Measurements from ENCODE around the gene ABCA2. TPM values are rescaled to one million over a fixed set of nuclear protein-coding genes. Genes with fewer than 3 reads are reported as not detected.

ABCA2 gene
- total RNA-seq, 6 donors from 2014 or later, result 14.7 to 49.2 (median 29.6) TPM

GRCh38 chr9:137067860-137068538 is 40.0 kb upstream of the ABCA2 start:
- Histone ChIP-seq H3K9me3 (no peaks in the 10 kb centered on the region), H3K36me3 (no peaks in the 10 kb centered on the region), H3K4me3 (no peak overlapping the region), H3K4me1 (peaks cover 19 to 34% (median 24%) of the 10 kb centered on the region in 4 donors), H3K27ac (no peak overlapping the region), H3K27me3 (peaks cover 0 to 10% (median 0%) of the 10 kb centered on the region in 4 donors)
- DNase-seq (peak; percentile 71 to 83), ATAC-seq (ENCODE audit: low FRiP score in 2 of 2) (peak; percentile 61 to 69)
- TF ChIP-seq EP300 (IDR thresholded peaks at IDR 0.05) (no peak), CTCF (IDR thresholded peaks at IDR 0.05) (peak; percentile 80 to 88 (median 86))
- 58 to 59% methylated on average over 10 to 11 of the region's 12 CpGs for WGBS, 2 donors

- H3K4me1 ChIP-seq, result peaks cover 19 to 30% (median 23%) of the 10 kb centered on the region in 4 donors
- H3K4me3 ChIP-seq, result no peak overlapping the region
- ATAC-seq (ENCODE audit: low FRiP score in 2 of 2) (no peak), DNase-seq (peak in 1 of 2 donors; percentile 80)
- no peaks in the 10 kb centered on the region for H3K36me3 ChIP-seq
- no peaks in the 10 kb centered on the region for H3K9me3 ChIP-seq
- no peak overlapping the region for H3K27ac ChIP-seq
- H3K27me3 ChIP-seq, result peaks cover 0 to 10% (median 0%) of the 10 kb centered on the region in 4 donors
- 94% methylated on average over 5 to 26 of the region's 26 CpGs for WGBS, 2 donors
- no peak for TF ChIP-seq EP300 (IDR thresholded peaks at IDR 0.05)
- TF ChIP-seq CTCF (IDR thresholded peaks at IDR 0.05), result no peak
- no peak for TF ChIP-seq POLR2A (IDR thresholded peaks at IDR 0.05)
- no peak for TF ChIP-seq POLR2AphosphoS5 (IDR thresholded peaks at IDR 0.05)
Observed at GRCh38 chr9:137066096-137066861, 38.2 kb upstream of the ABCA2 start.

GRCh38 chr9:137065336-137065967 is 37.4 kb upstream of the ABCA2 start:
- no peak for TF ChIP-seq EP300 (IDR thresholded peaks at IDR 0.05)
- no peak for TF ChIP-seq CTCF (IDR thresholded peaks at IDR 0.05)
- no peak for TF ChIP-seq POLR2AphosphoS5 (IDR thresholded peaks at IDR 0.05)
- TF ChIP-seq POLR2A (IDR thresholded peaks at IDR 0.05), result no peak
- Histone ChIP-seq H3K4me1 (peaks cover 12 to 22% (median 16%) of the 10 kb centered on the region in 4 donors), H3K36me3 (no peaks in the 10 kb centered on the region), H3K9me3 (no peaks in the 10 kb centered on the region), H3K4me3 (no peak overlapping the region), H3K27ac (no peak overlapping the region), H3K27me3 (peaks cover 0 to 10% (median 0%) of the 10 kb centered on the region in 4 donors)
- ATAC-seq (ENCODE audit: low FRiP score in 2 of 2) (no peak), DNase-seq (peak in 1 of 2 donors; percentile 84)
- WGBS, 2 donors, result 93 to 97% methylated on average over 10 to 23 of the region's 23 CpGs

GRCh38 chr9:137064880-137065164 is 36.8 kb upstream of the ABCA2 start:
- no peak for TF ChIP-seq POLR2AphosphoS5 (IDR thresholded peaks at IDR 0.05)
- no peaks in the 10 kb centered on the region for H3K9me3 ChIP-seq
- H3K4me1 ChIP-seq, result peaks cover 8 to 18% (median 14%) of the 10 kb centered on the region in 4 donors
- no peaks in the 10 kb centered on the region for H3K36me3 ChIP-seq
- DNase-seq (peak in 1 of 2 donors; percentile 72), ATAC-seq (ENCODE audit: low FRiP score in 2 of 2) (peak in 1 of 2 donors; percentile 7)
- H3K27ac ChIP-seq, result no peak overlapping the region
- no peak overlapping the region for H3K4me3 ChIP-seq
- 84 to 90% methylated on average over 5 to 10 of the region's 12 CpGs for WGBS, 2 donors
- peaks cover 0 to 10% (median 0%) of the 10 kb centered on the region in 4 donors for H3K27me3 ChIP-seq
